Activated T-helper 17 cell treated with anti-CD3 and anti-CD28 coated beads, Interleukin-2, amount 50 U/mL, for 72 hours (primary cell): ENCODE measurements around the gene SMIM20. TPM values are rescaled to one million over a fixed set of nuclear protein-coding genes. Genes with fewer than 3 reads are reported as not detected.

Experiments
- ATAC-seq: fragments of 150-1000 bp; cut with Tn5 transposase; replicated peaks from 2 replicates; pipeline ENCODE4 v1.10.0; 2021; ENCODE audit warnings: mild to moderate bottlenecking, moderate library complexity
- H3K27ac Mint-ChIP-seq: one replicate; pipeline ENCODE4 v1.8.0; 2022; ENCODE audit warnings: mixed read lengths
- H3K27me3 Mint-ChIP-seq: one replicate; pipeline ENCODE4 v1.8.0; 2022; ENCODE audit warnings: mixed read lengths
- H3K36me3 Mint-ChIP-seq: one replicate; pipeline ENCODE4 v1.8.0; 2022; ENCODE audit warnings: low read depth, mild to moderate bottlenecking, mixed read lengths
- H3K4me1 Mint-ChIP-seq: one replicate; pipeline ENCODE4 v1.8.0; 2022; ENCODE audit warnings: mixed read lengths
- H3K4me3 Mint-ChIP-seq: one replicate; pipeline ENCODE4 v1.8.0; 2022; ENCODE audit warnings: mild to moderate bottlenecking, mixed read lengths
- H3K9me3 Mint-ChIP-seq: one replicate; pipeline ENCODE4 v1.8.0; 2022; ENCODE audit warnings: mixed read lengths
- total RNA-seq, 2 donors: library from RNA; stranded (reverse); gene quantifications; one replicate each; pipeline ENCODE4 v1.2.3, GENCODE V29; 2022

The SMIM20 gene
- total RNA-seq, 2 donors from 2014 or later: 21.8 to 33.7 TPM

DNA sequence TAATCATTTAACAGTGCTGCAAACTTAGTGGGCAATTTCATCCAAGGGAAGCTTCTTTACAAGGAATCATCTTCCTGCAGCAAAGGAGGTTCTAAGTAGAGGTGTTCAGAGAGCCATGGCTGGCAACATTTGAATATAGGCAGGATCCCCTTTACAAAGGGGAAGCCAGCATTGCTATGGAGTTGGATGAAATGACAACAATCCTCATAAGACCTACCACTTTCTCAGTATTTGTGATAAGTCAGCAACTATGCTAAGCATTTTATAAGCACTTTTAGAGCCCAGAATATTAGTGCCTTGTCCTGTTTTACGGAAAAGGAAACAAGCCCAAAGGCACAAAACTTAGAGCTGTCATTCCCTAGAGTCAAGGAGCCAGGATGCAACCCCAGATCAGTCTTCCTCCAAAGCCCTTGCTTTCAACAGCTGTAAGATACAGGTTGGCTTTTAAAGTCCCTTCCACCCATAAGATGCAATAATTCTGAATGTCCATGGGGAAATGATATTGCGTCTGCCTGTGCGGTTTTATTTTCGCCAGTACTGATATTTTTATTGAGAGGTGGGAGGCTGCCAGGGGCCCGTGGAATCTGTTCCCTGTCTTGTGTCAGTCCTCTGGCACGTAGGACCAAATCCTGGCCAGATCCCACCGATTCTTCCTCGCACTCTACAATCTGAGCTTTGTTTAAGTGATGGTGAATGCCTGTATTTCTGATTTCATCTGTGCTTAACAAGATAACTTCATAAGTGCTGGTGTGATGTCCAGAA lies 59.1 kb downstream of the SMIM20 start:
- Mint-ChIP-seq H3K27ac (no peak overlapping the region), H3K4me1 (no peaks in the 10 kb centered on the region), H3K27me3 (peaks cover 9% of the 10 kb centered on the region), H3K36me3 (no peaks in the 10 kb centered on the region), H3K4me3 (no peak overlapping the region), H3K9me3 (no peaks in the 10 kb centered on the region)
- ATAC-seq: no peak

DNA sequence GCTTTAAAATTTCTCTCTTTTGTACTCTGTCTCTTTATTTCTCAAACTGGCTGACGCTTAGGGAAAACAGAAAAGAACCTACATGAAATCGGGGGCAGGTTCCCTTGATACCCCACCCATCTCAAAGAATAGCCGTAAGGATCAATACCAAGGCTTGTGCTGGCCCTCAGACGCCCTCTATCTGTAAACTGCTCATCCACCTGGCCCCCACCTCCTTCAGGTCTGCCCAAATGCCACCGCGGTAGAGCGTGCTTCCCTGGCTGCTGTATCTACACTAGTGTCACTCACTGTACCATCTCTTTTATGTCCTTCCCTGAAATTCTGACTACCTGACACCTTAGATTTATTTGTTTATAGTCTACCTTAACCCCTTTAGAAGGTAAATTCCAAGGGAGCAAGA lies 62.8 kb downstream of the SMIM20 start:
- H3K4me3 Mint-ChIP-seq: no peak overlapping the region
- no peaks in the 10 kb centered on the region for H3K27me3 Mint-ChIP-seq
- ATAC-seq: no peak
- no peak overlapping the region for H3K27ac Mint-ChIP-seq
- no peaks in the 10 kb centered on the region for H3K9me3 Mint-ChIP-seq
- no peaks in the 10 kb centered on the region for H3K36me3 Mint-ChIP-seq
- no peaks in the 10 kb centered on the region for H3K4me1 Mint-ChIP-seq

DNA sequence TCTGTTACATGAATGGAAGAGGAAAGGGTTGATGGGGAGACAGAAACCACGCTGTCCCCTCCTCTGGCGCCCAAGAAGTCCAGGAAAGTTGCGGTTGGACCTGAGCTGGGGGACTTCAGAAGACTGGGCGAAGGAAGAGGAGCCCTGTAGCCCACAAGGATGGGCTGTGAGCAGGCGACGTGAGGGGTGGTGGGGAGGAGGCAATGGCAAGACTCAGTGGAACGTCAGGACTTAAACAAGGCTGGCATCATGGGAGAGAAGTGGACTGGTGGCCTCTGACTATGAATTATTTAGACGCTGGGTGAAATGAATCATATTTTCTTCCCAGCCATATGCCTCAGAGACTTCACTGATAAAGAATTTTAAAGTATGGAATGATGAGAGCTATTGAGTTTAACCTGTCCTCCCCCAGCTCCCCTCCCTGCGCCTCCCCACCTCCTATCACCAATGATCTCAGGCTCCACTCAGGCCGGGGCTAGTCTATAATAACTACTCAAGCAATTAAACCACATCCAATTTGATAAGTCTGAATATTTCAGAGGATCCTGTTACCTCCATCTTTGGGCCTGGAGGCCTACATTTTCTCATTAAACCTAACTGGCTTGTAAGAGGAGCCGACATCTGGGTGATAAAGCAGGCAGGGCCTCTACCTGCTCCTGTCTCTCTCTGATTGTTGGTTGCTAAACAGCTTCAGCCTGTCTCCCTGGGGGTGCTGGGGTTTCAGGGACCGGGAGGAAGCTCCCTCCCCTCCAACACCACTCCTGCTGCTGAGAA lies 63.6 kb downstream of the SMIM20 start:
- H3K9me3 Mint-ChIP-seq: no peaks in the 10 kb centered on the region
- no peaks in the 10 kb centered on the region for H3K36me3 Mint-ChIP-seq
- ATAC-seq: no peak
- no peak overlapping the region for H3K4me3 Mint-ChIP-seq
- no peaks in the 10 kb centered on the region for H3K4me1 Mint-ChIP-seq
- no peak overlapping the region for H3K27ac Mint-ChIP-seq
- no peaks in the 10 kb centered on the region for H3K27me3 Mint-ChIP-seq

DNA sequence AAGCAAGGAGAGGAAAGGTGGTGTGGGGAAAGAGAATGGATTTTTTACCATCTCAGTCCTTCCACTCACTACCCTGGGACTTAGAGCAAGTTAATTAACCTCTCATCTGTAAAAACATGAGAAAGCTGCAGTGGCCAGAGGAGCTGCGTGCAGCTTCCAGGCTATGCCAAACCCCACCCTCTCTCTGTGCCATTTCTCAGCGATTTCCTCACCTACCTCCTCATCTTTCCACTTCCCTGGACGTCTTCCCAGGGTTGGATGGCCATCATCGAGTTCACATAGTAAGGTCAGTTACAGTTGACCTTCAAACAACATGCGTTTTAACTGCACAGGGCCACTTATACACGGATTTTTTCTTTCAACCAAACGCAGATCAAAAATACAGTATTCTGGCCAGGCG lies 64.3 kb downstream of the SMIM20 start:
- H3K36me3 Mint-ChIP-seq: no peaks in the 10 kb centered on the region
- H3K27me3 Mint-ChIP-seq: no peaks in the 10 kb centered on the region
- H3K9me3 Mint-ChIP-seq: no peaks in the 10 kb centered on the region
- ATAC-seq: no peak
- H3K27ac Mint-ChIP-seq: no peak overlapping the region
- no peak overlapping the region for H3K4me3 Mint-ChIP-seq
- H3K4me1 Mint-ChIP-seq: no peaks in the 10 kb centered on the region

Other genes with a start within 250 kb of the SMIM20 start
- 10 to 100 TPM; 39.7 to 70.3 TPM for gene SEL1L3, start 51.2 kb upstream of the SMIM20 start, total RNA-seq